Esophagus squamous epithelium (tissue), 4 donors: Measurements from ENCODE around the gene PDAP1.

ENCODE experiments used
- CTCF ChIP-seq, 6 experiments: fragments of 450-650 bp in 4 of 6; fragments of 200-600 bp in 2 of 6; sonication (generic) in 2 of 6; IDR thresholded peaks; one replicate each; pipeline ENCODE4 v1.5.1; 2016 to 2019; ENCODE audit warnings: antibody characterized with exemption in 6 of 6, mild to moderate bottlenecking in 4 of 6, moderate library complexity in 4 of 6
- POLR2A ChIP-seq, 4 donors: fragments of 450-650 bp; IDR thresholded peaks; one replicate each; pipeline ENCODE4 v1.6.1; 2017; ENCODE audit warnings: antibody characterized with exemption in 4 of 4, mild to moderate bottlenecking in 4 of 4, moderate library complexity in 3 of 4

DNA sequence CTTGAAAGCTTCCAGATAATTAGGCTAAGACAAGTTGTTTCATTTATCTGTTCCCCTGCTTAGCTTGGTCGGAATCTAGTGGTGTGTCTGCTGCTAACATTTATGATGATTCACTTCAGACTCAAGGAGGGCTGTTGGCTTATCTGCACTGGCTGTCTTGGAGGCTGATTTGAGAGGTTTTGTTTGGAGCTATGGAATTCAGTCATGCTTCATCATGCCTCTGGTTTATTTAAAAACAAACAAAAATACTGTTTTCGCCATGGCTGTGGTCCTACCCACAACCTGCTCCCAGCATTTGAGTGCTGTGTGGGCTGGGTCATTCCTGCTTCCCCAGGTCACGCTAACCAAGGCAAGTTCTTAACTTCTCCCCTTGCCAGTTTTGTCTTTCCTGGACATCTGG lies 45.6 kb downstream of the PDAP1 start:
- TF ChIP-seq CTCF (IDR thresholded peaks at IDR 0.05) (no peak), POLR2A (IDR thresholded peaks at IDR 0.05) (no peak)
